ENCODE measurements around the gene RAD18. TPM values are rescaled to one million over a fixed set of nuclear protein-coding genes. Genes with fewer than 3 reads are reported as not detected.

The RAD18 gene
- total and polyA plus RNA-seq, 2 experiments from 2014 or later, result 14.3 to 17.5 TPM

DNA sequence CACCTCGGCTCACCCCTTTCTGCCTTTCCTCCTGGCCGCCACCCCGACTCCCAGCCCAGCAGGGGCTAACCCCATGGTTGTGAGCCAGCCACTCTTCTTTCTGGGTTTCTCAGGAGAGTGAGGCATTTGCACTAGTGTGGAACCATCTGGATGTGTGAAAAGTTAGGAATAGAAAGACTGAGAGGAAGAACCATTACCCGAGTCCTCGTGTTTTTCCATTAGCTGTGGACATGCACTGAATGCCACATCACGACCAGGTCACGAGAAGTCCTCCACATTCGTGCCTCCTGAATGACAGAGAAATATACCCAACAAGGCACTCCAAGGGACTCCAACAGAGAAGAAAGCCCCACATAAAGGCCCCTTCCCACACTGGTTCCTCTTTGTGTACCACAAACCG, 18.0 kb upstream of the RAD18 start:
- Histone ChIP-seq H3K4me3 (no peak overlapping the region), H3K9me3 (ENCODE audit: low read depth) (no peaks in the 10 kb centered on the region), H3K27ac (no peak overlapping the region), H3F3A (ENCODE audit: insufficient read depth) (no peaks in the 10 kb centered on the region), H3K36me3 (ENCODE audit: low read depth) (no peaks in the 10 kb centered on the region), H3K9ac (no peak overlapping the region), H2AFZ (no peak overlapping the region), H3K9me2 (ENCODE audit: insufficient read depth) (no peaks in the 10 kb centered on the region), H3K4me1 (ENCODE audit: insufficient read depth) (no peaks in the 10 kb centered on the region), H4K20me1 (ENCODE audit: insufficient read depth) (no peaks in the 10 kb centered on the region), H3K4me2 (ENCODE audit: unreplicated experiment) (no peak overlapping the region), H3K79me2 (ENCODE audit: insufficient read depth) (no peaks in the 10 kb centered on the region), H3K27me3 (replicated peaks; ENCODE audit: insufficient read depth) (no peaks in the 10 kb centered on the region)
- no peak for DNase-seq
- TF ChIP-seq EZH2 (IDR thresholded peaks at IDR 0.05; ENCODE audit: insufficient read depth, poor library complexity, severe bottlenecking) (no peak), EZH2phosphoT487 (IDR thresholded peaks at IDR 0.05; ENCODE audit: insufficient read depth, low read depth) (no peak)
- 79 to 81% methylated on average over 9 of the region's 9 CpGs for WGBS, 2 experiments (ENCODE audit: low coverage in 1 of 2, low lambda C conversion rate in 2 of 2, missing lambda C conversion rate in 2 of 2)
- in situ Hi-C loops (cut with MboI), result loop anchor here (5.0 kb wide), 1 partner anchor 321 kb away; no protein-coding TSS in a partner anchor

- Histone ChIP-seq H3K9ac (no peak overlapping the region), H3K9me2 (ENCODE audit: insufficient read depth) (no peaks in the 10 kb centered on the region), H2AFZ (no peak overlapping the region), H3F3A (ENCODE audit: insufficient read depth) (no peaks in the 10 kb centered on the region), H4K20me1 (ENCODE audit: insufficient read depth) (no peaks in the 10 kb centered on the region), H3K79me2 (ENCODE audit: insufficient read depth) (no peaks in the 10 kb centered on the region), H3K27me3 (replicated peaks; ENCODE audit: insufficient read depth) (no peaks in the 10 kb centered on the region), H3K9me3 (ENCODE audit: low read depth) (no peaks in the 10 kb centered on the region), H3K4me1 (ENCODE audit: insufficient read depth) (no peaks in the 10 kb centered on the region), H3K4me2 (ENCODE audit: unreplicated experiment) (no peak overlapping the region), H3K27ac (no peak overlapping the region), H3K4me3 (no peak overlapping the region), H3K36me3 (ENCODE audit: low read depth) (no peaks in the 10 kb centered on the region)
- peak; percentile 19 for DNase-seq
- WGBS, 2 experiments (ENCODE audit: low coverage in 1 of 2, low lambda C conversion rate in 2 of 2, missing lambda C conversion rate in 2 of 2), result 37 to 43% methylated on average over 6 of the region's 6 CpGs
- TF ChIP-seq EZH2 (IDR thresholded peaks at IDR 0.05; ENCODE audit: insufficient read depth, poor library complexity, severe bottlenecking) (no peak), EZH2phosphoT487 (IDR thresholded peaks at IDR 0.05; ENCODE audit: insufficient read depth, low read depth) (no peak)
- in situ Hi-C loops (cut with MboI), result loop anchor here (5.0 kb wide), 1 partner anchor 321 kb away; no protein-coding TSS in a partner anchor
Measured at GRCh38 chr3:8980756-8981257, 17.5 kb upstream of the RAD18 start.

DNA sequence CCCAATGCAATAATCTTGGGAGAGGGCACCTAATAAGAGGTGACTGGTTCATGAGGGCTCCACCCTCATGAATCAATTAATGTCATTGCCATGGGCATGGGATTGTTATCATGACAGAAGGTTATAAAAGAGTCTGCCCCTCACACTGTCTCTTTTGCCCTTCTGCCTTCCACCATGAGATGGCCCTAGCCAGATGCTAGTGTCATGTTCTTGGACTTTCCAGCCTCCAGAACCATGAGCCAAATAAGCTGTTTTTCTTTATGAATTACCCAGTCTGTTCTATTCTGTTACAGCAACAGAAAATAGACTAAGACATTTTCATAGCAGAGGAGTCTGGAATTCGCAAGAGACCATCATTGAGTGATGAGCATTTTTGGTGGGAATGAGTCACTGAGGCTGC, 16.0 kb upstream of the RAD18 start:
- WGBS, 2 experiments (ENCODE audit: low coverage in 1 of 2, low lambda C conversion rate in 2 of 2, missing lambda C conversion rate in 2 of 2), result 76 to 88% methylated on average over 1 of the region's 1 CpG

GRCh38 chr3:8978551-8978950, 15.3 kb upstream of the RAD18 start:
- Histone ChIP-seq H3K9ac (no peak overlapping the region), H3K36me3 (ENCODE audit: low read depth) (no peaks in the 10 kb centered on the region), H3K9me2 (ENCODE audit: insufficient read depth) (no peaks in the 10 kb centered on the region), H4K20me1 (ENCODE audit: insufficient read depth) (no peaks in the 10 kb centered on the region), H3K4me2 (ENCODE audit: unreplicated experiment) (no peak overlapping the region), H2AFZ (no peak overlapping the region), H3K27ac (no peak overlapping the region), H3K27me3 (replicated peaks; ENCODE audit: insufficient read depth) (no peaks in the 10 kb centered on the region), H3K79me2 (ENCODE audit: insufficient read depth) (no peaks in the 10 kb centered on the region), H3K4me3 (no peak overlapping the region), H3K4me1 (ENCODE audit: insufficient read depth) (no peaks in the 10 kb centered on the region), H3F3A (ENCODE audit: insufficient read depth) (no peaks in the 10 kb centered on the region), H3K9me3 (ENCODE audit: low read depth) (no peaks in the 10 kb centered on the region)
- in situ Hi-C loops (cut with MboI), result no loop called here
- DNase-seq, result no peak
- WGBS, 2 experiments (ENCODE audit: low coverage in 1 of 2, low lambda C conversion rate in 2 of 2, missing lambda C conversion rate in 2 of 2), result 2 to 6% methylated on average over 3 of the region's 3 CpGs
- TF ChIP-seq EZH2phosphoT487 (IDR thresholded peaks at IDR 0.05; ENCODE audit: insufficient read depth, low read depth) (no peak), EZH2 (IDR thresholded peaks at IDR 0.05; ENCODE audit: insufficient read depth, poor library complexity, severe bottlenecking) (no peak)

More for the DNA sequence above, 16.0 kb upstream of the RAD18 start:
- H3K9ac ChIP-seq, result no peak overlapping the region
- no peaks in the 10 kb centered on the region for H3K9me3 ChIP-seq (ENCODE audit: low read depth)
- H2AFZ ChIP-seq, result no peak overlapping the region
- TF ChIP-seq EZH2phosphoT487 (IDR thresholded peaks at IDR 0.05; ENCODE audit: insufficient read depth, low read depth) (no peak), EZH2 (IDR thresholded peaks at IDR 0.05; ENCODE audit: insufficient read depth, poor library complexity, severe bottlenecking) (no peak)
- no peaks in the 10 kb centered on the region for H3K27me3 ChIP-seq (replicated peaks; ENCODE audit: insufficient read depth)
- H3K4me2 ChIP-seq (ENCODE audit: unreplicated experiment), result no peak overlapping the region
- in situ Hi-C loops (cut with MboI), result no loop called here
- no peaks in the 10 kb centered on the region for H3K4me1 ChIP-seq (ENCODE audit: insufficient read depth)
- no peaks in the 10 kb centered on the region for H4K20me1 ChIP-seq (ENCODE audit: insufficient read depth)
- no peak for DNase-seq
- H3F3A ChIP-seq (ENCODE audit: insufficient read depth), result no peaks in the 10 kb centered on the region
- no peaks in the 10 kb centered on the region for H3K9me2 ChIP-seq (ENCODE audit: insufficient read depth)
- no peaks in the 10 kb centered on the region for H3K79me2 ChIP-seq (ENCODE audit: insufficient read depth)
- H3K27ac ChIP-seq, result no peak overlapping the region
- no peaks in the 10 kb centered on the region for H3K36me3 ChIP-seq (ENCODE audit: low read depth)
- H3K4me3 ChIP-seq, result no peak overlapping the region
